Measurements from ENCODE around the gene WDR17. TPM values are rescaled to one million over a fixed set of nuclear protein-coding genes. Genes with fewer than 3 reads are reported as not detected.

The WDR17 gene
- total RNA-seq, 1 experiment from 2014 or later, result 4.4 TPM

DNA sequence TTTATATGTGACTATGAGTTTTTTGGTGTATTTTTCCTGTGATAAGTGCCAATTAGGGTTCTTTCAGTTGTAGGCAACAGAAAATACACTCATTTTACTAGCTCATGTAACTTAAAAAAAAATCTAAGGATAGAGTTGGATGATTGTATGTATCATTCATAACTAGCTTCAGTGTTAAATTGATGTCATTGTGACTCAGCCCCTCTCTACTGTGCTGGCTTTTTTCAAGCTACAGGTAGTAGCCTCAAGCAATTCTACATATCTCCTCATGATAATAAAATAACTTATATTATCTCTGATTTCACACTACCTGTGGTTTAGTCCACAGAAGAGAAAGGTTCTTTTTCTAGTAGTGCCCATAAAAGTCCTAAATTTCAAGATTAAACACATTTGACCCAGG, 11.9 kb downstream of the WDR17 start:
- ATAC-seq (no peak), DNase-seq (ENCODE audit: low spot score) (no peak)
- Mint-ChIP-seq H3K4me1 (no peaks in the 10 kb centered on the region), H3K4me3 (no peak overlapping the region), H3K36me3 (no peaks in the 10 kb centered on the region), H3K27ac (no peak overlapping the region), H3K27me3 (ENCODE audit: low read depth) (no peaks in the 10 kb centered on the region), H3K9me3 (no peaks in the 10 kb centered on the region)
- POLR2A ChIA-PET, result interaction anchor here (1.2 kb wide), 1 partner anchor 12 kb away, joined by 4 read pairs; the partner anchor contains the start of gene WDR17
- CTCF ChIA-PET, result interaction anchor here (0.6 to 1.0 kb wide), 2 partner anchors 22 to 263 kb away, joined by 3 read pairs; no protein-coding TSS in a partner anchor
- no peak for TF ChIP-seq SOX15 (CRISPR knock-in tag; IDR thresholded peaks at IDR 0.05)
- no peak for TF ChIP-seq ZBTB21 (CRISPR knock-in tag; IDR thresholded peaks at IDR 0.05; ENCODE audit: borderline replicate concordance)
- no peak for TF ChIP-seq EMX1 (CRISPR knock-in tag; IDR thresholded peaks at IDR 0.05)
- TF ChIP-seq, protein P1, sequence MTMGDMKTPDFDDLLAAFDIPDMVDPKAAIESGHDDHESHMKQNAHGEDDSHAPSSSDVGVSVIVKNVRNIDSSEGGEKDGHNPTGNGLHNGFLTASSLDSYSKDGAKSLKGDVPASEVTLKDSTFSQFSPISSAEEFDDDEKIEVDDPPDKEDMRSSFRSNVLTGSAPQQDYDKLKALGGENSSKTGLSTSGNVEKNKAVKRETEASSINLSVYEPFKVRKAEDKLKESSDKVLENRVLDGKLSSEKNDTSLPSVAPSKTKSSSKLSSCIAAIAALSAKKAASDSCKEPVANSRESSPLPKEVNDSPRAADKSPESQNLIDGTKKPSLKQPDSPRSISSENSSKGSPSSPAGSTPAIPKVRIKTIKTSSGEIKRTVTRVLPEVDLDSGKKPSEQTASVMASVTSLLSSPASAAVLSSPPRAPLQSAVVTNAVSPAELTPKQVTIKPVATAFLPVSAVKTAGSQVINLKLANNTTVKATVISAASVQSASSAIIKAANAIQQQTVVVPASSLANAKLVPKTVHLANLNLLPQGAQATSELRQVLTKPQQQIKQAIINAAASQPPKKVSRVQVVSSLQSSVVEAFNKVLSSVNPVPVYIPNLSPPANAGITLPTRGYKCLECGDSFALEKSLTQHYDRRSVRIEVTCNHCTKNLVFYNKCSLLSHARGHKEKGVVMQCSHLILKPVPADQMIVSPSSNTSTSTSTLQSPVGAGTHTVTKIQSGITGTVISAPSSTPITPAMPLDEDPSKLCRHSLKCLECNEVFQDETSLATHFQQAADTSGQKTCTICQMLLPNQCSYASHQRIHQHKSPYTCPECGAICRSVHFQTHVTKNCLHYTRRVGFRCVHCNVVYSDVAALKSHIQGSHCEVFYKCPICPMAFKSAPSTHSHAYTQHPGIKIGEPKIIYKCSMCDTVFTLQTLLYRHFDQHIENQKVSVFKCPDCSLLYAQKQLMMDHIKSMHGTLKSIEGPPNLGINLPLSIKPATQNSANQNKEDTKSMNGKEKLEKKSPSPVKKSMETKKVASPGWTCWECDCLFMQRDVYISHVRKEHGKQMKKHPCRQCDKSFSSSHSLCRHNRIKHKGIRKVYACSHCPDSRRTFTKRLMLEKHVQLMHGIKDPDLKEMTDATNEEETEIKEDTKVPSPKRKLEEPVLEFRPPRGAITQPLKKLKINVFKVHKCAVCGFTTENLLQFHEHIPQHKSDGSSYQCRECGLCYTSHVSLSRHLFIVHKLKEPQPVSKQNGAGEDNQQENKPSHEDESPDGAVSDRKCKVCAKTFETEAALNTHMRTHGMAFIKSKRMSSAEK (CRISPR knock-in tag; IDR thresholded peaks at IDR 0.05; ENCODE audit: borderline replicate concordance), result no peak
- TF ChIP-seq, protein P2, sequence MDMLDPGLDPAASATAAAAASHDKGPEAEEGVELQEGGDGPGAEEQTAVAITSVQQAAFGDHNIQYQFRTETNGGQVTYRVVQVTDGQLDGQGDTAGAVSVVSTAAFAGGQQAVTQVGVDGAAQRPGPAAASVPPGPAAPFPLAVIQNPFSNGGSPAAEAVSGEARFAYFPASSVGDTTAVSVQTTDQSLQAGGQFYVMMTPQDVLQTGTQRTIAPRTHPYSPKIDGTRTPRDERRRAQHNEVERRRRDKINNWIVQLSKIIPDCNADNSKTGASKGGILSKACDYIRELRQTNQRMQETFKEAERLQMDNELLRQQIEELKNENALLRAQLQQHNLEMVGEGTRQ (CRISPR knock-in tag; IDR thresholded peaks at IDR 0.05), result no peak
- TF ChIP-seq, protein P3, sequence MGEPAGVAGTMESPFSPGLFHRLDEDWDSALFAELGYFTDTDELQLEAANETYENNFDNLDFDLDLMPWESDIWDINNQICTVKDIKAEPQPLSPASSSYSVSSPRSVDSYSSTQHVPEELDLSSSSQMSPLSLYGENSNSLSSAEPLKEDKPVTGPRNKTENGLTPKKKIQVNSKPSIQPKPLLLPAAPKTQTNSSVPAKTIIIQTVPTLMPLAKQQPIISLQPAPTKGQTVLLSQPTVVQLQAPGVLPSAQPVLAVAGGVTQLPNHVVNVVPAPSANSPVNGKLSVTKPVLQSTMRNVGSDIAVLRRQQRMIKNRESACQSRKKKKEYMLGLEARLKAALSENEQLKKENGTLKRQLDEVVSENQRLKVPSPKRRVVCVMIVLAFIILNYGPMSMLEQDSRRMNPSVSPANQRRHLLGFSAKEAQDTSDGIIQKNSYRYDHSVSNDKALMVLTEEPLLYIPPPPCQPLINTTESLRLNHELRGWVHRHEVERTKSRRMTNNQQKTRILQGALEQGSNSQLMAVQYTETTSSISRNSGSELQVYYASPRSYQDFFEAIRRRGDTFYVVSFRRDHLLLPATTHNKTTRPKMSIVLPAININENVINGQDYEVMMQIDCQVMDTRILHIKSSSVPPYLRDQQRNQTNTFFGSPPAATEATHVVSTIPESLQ (CRISPR knock-in tag; IDR thresholded peaks at IDR 0.05), result no peak
- TF ChIP-seq SP1 (CRISPR knock-in tag; conservative IDR thresholded peaks at IDR 0.05), result no peak
- no peak for TF ChIP-seq SMAD4 (CRISPR knock-in tag; IDR thresholded peaks at IDR 0.05)
- no peak for TF ChIP-seq ETV6 (CRISPR knock-in tag; IDR thresholded peaks at IDR 0.05)
- TF ChIP-seq NFATC4 (CRISPR knock-in tag; IDR thresholded peaks at IDR 0.05), result no peak
- TF ChIP-seq CBFB (CRISPR knock-in tag; IDR thresholded peaks at IDR 0.05; ENCODE audit: low read depth), result no peak
- TF ChIP-seq MYBL2 (CRISPR knock-in tag; IDR thresholded peaks at IDR 0.05), result no peak
- no peak for TF ChIP-seq IRF1 (CRISPR knock-in tag; IDR thresholded peaks at IDR 0.05)
- TF ChIP-seq, protein P4, sequence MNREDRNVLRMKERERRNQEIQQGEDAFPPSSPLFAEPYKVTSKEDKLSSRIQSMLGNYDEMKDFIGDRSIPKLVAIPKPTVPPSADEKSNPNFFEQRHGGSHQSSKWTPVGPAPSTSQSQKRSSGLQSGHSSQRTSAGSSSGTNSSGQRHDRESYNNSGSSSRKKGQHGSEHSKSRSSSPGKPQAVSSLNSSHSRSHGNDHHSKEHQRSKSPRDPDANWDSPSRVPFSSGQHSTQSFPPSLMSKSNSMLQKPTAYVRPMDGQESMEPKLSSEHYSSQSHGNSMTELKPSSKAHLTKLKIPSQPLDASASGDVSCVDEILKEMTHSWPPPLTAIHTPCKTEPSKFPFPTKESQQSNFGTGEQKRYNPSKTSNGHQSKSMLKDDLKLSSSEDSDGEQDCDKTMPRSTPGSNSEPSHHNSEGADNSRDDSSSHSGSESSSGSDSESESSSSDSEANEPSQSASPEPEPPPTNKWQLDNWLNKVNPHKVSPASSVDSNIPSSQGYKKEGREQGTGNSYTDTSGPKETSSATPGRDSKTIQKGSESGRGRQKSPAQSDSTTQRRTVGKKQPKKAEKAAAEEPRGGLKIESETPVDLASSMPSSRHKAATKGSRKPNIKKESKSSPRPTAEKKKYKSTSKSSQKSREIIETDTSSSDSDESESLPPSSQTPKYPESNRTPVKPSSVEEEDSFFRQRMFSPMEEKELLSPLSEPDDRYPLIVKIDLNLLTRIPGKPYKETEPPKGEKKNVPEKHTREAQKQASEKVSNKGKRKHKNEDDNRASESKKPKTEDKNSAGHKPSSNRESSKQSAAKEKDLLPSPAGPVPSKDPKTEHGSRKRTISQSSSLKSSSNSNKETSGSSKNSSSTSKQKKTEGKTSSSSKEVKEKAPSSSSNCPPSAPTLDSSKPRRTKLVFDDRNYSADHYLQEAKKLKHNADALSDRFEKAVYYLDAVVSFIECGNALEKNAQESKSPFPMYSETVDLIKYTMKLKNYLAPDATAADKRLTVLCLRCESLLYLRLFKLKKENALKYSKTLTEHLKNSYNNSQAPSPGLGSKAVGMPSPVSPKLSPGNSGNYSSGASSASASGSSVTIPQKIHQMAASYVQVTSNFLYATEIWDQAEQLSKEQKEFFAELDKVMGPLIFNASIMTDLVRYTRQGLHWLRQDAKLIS (CRISPR knock-in tag; IDR thresholded peaks at IDR 0.05; ENCODE audit: borderline replicate concordance), result no peak
- no peak for TF ChIP-seq MLX (CRISPR knock-in tag; IDR thresholded peaks at IDR 0.05)
- TF ChIP-seq FOXP1 (CRISPR knock-in tag; IDR thresholded peaks at IDR 0.05; ENCODE audit: borderline replicate concordance), result no peak
- TF ChIP-seq GABPB1 (CRISPR knock-in tag; IDR thresholded peaks at IDR 0.05), result no peak
- no peak for TF ChIP-seq ATF1 (CRISPR knock-in tag; IDR thresholded peaks at IDR 0.05)
- TF ChIP-seq ZNF232 (CRISPR knock-in tag; IDR thresholded peaks at IDR 0.05), result no peak
- TF ChIP-seq RELA (CRISPR knock-in tag; IDR thresholded peaks at IDR 0.05; ENCODE audit: borderline replicate concordance), result no peak
